Ecto neural progenitor cell (in vitro differentiated cells): Measurements from ENCODE around the gene TLNRD1.

ENCODE experiments used
- DNase-seq: peaks from one replicate; pipeline ENCODE4 v3.0.0-alpha.2; 2018; ENCODE audit warnings: low spot score

TLNRD1 gene

GRCh38 chr15:81026836-81027599, 26.3 kb downstream of the TLNRD1 start:
- no peak for DNase-seq

- no peak for DNase-seq
Observed at GRCh38 chr15:81029414-81030300, 28.9 kb downstream of the TLNRD1 start.

GRCh38 chr15:81030301-81030750, 29.6 kb downstream of the TLNRD1 start:
- no peak for DNase-seq

- no peak for DNase-seq
Observed at GRCh38 chr15:81031203-81031602, 30.5 kb downstream of the TLNRD1 start.

GRCh38 chr15:81032355-81032754, 31.6 kb downstream of the TLNRD1 start:
- DNase-seq = no peak

GRCh38 chr15:81032818-81033217, 32.1 kb downstream of the TLNRD1 start:
- DNase-seq = no peak

GRCh38 chr15:81033508-81033907, 32.8 kb downstream of the TLNRD1 start:
- DNase-seq = no peak

GRCh38 chr15:81037952-81038743, 37.4 kb downstream of the TLNRD1 start:
- no peak for DNase-seq

- no peak for DNase-seq
Observed at GRCh38 chr15:81038975-81039607, 38.4 kb downstream of the TLNRD1 start.

- DNase-seq = no peak
Observed at GRCh38 chr15:81040757-81041156, 40.0 kb downstream of the TLNRD1 start.

- DNase-seq = no peak
Observed at GRCh38 chr15:81043281-81043934, 42.7 kb downstream of the TLNRD1 start.

- DNase-seq = no peak
Observed at GRCh38 chr15:81043935-81044575, 43.3 kb downstream of the TLNRD1 start.

- DNase-seq = no peak
Observed at GRCh38 chr15:81046290-81046689, 45.6 kb downstream of the TLNRD1 start.

- DNase-seq = no peak
Observed at GRCh38 chr15:81047928-81048327, 47.2 kb downstream of the TLNRD1 start.

- DNase-seq = no peak
Observed at GRCh38 chr15:81049835-81050234, 49.1 kb downstream of the TLNRD1 start.

GRCh38 chr15:81050259-81050658, 49.5 kb downstream of the TLNRD1 start:
- DNase-seq = no peak

- DNase-seq = no peak
Observed at GRCh38 chr15:81050805-81051204, 50.1 kb downstream of the TLNRD1 start.

GRCh38 chr15:81052046-81052445, 51.3 kb downstream of the TLNRD1 start:
- no peak for DNase-seq

GRCh38 chr15:81053621-81054020, 52.9 kb downstream of the TLNRD1 start:
- no peak for DNase-seq

GRCh38 chr15:81054236-81054635, 53.5 kb downstream of the TLNRD1 start:
- no peak for DNase-seq
